Esophagus squamous epithelium (tissue), 5 donors: ENCODE measurements around the gene BTN3A1. TPM values are rescaled to one million over a fixed set of nuclear protein-coding genes. Genes with fewer than 3 reads are reported as not detected.

Experiments
- DNase-seq: peaks from one replicate; lab custom pipeline; 2025; lab: John Stamatoyannopoulos, UW
- H3K27ac ChIP-seq, 4 donors: fragments of 200-600 bp; sonication (generic); one replicate each; pipeline ENCODE4 v1.5.1; 2016 to 2019; ENCODE audit warnings: mild to moderate bottlenecking in 1 of 4
- H3K27me3 ChIP-seq, 4 donors: fragments of 200-600 bp; sonication (generic); 1 replicate in 3 of 4; 2 replicates in 1 of 4; pipeline versions ENCODE4 v1.5.1 to v1.6.0; 2017 to 2021; ENCODE audit warnings: antibody characterized with exemption in 1 of 4
- H3K36me3 ChIP-seq, 3 donors: fragments of 200-600 bp; sonication (generic); one replicate each; pipeline ENCODE4 v1.5.1; 2016 to 2019
- H3K4me1 ChIP-seq, 3 donors: fragments of 200-600 bp; sonication (generic); one replicate each; pipeline ENCODE4 v1.5.1; 2017 to 2019
- H3K4me3 ChIP-seq, 4 donors: fragments of 200-600 bp; sonication (generic); 1 replicate in 3 of 4; 2 replicates in 1 of 4; pipeline ENCODE4 v1.5.1; 2016 to 2019; ENCODE audit warnings: mild to moderate bottlenecking in 2 of 4, moderate library complexity in 1 of 4
- H3K9me3 ChIP-seq, 3 donors: fragments of 200-600 bp; sonication (generic); one replicate each; pipeline ENCODE4 v1.5.1; 2016 to 2019
- POLR2A ChIP-seq, 4 donors: fragments of 450-650 bp; IDR thresholded peaks; one replicate each; pipeline ENCODE4 v1.6.1; 2017; ENCODE audit warnings: antibody characterized with exemption in 4 of 4, mild to moderate bottlenecking in 4 of 4, moderate library complexity in 3 of 4
- WGBS, 2 donors: methylation state at CpG; one replicate each; pipeline ENCODE4 v1.1.5; 2018; 5-methylcytosine and 5-hydroxymethylcytosine counted together
- intact Hi-C: fragments of 100-400 bp; cut with DNase I; formaldehyde crosslinking; loops from one replicate; pipeline ENCODE4 v1.15.0; 2022
- total RNA-seq, 4 donors: library from RNA; depleted of rRNA; stranded (reverse); fragments of >200 nt; gene quantifications; one replicate each; pipeline ENCODE4 v1.1.0, GENCODE V29; 2016
- TF ChIP-seq, protein P1 (sequence below), 6 experiments: fragments of 450-650 bp in 4 of 6; fragments of 200-600 bp in 2 of 6; sonication (generic) in 2 of 6; IDR thresholded peaks; one replicate each; pipeline ENCODE4 v1.5.1; 2016 to 2019; ENCODE audit warnings: antibody characterized with exemption in 6 of 6, mild to moderate bottlenecking in 4 of 6, moderate library complexity in 4 of 6
- donor health status: DM: yes; HTN: yes; CAD: no.

BTN3A1 gene
- total RNA-seq, 4 donors from 2014 or later: 4.2 to 14.4 (median 8.0) TPM

DNA sequence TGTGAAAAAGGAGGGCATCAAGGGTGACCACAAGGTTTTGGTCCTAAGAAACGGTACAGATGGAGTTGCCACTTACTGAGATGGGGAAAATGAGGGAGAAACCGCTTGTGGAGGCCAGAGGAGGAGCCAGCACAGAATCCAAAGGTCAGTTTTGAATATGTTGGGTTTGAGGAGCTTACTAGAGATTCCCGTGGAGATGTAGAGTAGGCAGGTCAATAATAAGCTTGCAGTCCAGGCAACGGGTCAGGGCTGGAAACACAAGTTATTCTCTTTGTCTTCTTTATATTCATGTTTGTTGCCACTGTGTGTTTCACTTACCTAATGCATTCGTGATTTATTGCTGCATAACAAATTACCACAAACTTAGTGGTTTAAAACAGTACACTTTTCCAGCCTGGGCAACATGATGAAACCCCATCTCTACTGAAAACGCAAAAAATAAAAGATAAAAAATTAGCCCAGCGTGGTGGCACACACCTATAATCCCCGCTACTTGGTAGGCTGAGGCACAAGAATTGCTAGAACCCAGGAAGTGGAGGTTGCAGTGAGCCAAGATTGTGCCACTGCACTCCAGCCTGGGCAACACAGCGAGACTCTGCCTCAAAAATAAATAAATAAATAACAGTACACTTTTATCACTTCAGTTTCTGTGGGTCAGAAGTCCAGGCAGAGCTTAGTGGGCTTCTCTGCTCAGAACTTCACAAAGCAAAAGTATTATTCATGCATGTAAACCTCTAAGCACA is 39.8 kb upstream of the BTN3A1 start:
- Histone ChIP-seq H3K27ac (no peak overlapping the region), H3K4me1 (peaks cover 0 to 29% (median 6%) of the 10 kb centered on the region in 3 donors), H3K36me3 (no peaks in the 10 kb centered on the region), H3K9me3 (no peaks in the 10 kb centered on the region), H3K27me3 (no peaks in the 10 kb centered on the region), H3K4me3 (no peak overlapping the region)
- no peak for TF ChIP-seq POLR2A (IDR thresholded peaks at IDR 0.05)
- TF ChIP-seq, protein P1, sequence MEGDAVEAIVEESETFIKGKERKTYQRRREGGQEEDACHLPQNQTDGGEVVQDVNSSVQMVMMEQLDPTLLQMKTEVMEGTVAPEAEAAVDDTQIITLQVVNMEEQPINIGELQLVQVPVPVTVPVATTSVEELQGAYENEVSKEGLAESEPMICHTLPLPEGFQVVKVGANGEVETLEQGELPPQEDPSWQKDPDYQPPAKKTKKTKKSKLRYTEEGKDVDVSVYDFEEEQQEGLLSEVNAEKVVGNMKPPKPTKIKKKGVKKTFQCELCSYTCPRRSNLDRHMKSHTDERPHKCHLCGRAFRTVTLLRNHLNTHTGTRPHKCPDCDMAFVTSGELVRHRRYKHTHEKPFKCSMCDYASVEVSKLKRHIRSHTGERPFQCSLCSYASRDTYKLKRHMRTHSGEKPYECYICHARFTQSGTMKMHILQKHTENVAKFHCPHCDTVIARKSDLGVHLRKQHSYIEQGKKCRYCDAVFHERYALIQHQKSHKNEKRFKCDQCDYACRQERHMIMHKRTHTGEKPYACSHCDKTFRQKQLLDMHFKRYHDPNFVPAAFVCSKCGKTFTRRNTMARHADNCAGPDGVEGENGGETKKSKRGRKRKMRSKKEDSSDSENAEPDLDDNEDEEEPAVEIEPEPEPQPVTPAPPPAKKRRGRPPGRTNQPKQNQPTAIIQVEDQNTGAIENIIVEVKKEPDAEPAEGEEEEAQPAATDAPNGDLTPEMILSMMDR (IDR thresholded peaks at IDR 0.05): no peak
- intact Hi-C loops: no loop called here
- no peak for DNase-seq
- WGBS, 2 donors: 85 to 88% methylated on average over 7 to 9 of the region's 9 CpGs

DNA sequence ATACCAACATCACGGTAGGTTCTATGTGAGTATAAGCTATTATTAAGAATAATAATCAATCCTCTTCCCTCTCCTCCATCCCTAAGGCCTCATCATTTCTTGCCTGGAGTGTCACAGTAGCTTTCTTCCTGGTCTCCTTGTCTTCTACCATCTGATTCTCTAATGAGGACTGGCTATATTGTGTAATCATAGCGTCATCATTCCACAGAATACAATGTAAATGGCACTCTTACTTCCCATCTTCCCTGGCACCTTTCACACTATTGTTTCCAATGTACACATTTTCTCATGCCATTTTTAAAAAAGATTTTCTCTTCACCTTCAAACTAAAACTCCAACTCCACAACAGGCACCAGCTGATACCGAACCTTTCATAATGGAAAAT is 39.2 kb upstream of the BTN3A1 start:
- 85 to 93% methylated on average over 3 of the region's 3 CpGs for WGBS, 2 donors
- intact Hi-C loops: no loop called here
- Histone ChIP-seq H3K4me3 (no peak overlapping the region), H3K9me3 (no peaks in the 10 kb centered on the region), H3K36me3 (no peaks in the 10 kb centered on the region), H3K27me3 (no peaks in the 10 kb centered on the region), H3K27ac (no peak overlapping the region), H3K4me1 (peaks cover 0 to 32% (median 6%) of the 10 kb centered on the region in 3 donors)
- DNase-seq: no peak
- no peak for TF ChIP-seq POLR2A (IDR thresholded peaks at IDR 0.05)
- TF ChIP-seq, protein P1 (IDR thresholded peaks at IDR 0.05): no peak

DNA sequence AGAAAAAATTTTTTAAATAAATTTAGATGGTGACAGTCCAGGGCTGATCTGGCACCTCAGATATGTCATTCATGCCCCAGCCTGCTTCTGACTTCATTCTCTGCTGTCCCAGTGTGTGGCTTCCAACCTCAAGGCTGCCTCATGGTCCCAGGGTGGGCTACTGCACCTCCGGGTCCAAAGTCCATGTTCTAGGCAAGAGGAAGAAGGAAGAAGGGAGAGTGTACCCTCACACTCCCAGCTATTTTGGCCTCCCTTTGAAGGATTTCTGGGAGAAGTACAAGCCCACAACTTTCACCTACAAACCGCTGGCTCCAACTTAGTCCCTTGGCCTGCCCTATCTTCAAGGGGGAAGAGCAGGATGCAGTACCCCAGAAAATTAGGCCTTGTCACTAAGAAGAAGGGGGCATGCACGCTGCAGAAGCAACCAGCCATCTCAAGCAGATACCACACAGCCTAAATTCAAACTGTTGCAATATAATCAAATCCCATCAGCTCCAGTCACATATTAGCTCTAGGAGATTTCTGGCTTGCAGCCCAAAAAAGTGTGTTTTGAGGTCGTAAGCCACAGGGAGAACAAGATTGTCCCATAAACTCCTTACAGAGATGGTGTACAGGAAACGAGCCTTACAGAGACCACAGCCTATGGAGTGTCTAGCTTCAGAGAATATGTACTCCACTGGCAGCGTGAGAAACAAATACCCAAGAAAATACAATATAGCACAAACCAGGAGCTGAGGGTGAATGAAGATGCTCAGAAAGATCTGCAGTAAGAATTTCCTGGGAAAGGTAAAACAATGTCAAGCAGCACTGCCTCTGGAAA is 38.0 kb upstream of the BTN3A1 start:
- peak overlapping the region; percentile 49 to 83 (median 69) for H3K4me3 ChIP-seq
- intact Hi-C loops: no loop called here
- WGBS, 2 donors: 38 to 47% methylated on average over 5 to 6 of the region's 6 CpGs
- H3K4me1 ChIP-seq: peaks cover 0 to 32% (median 6%) of the 10 kb centered on the region in 3 donors
- H3K27me3 ChIP-seq: no peaks in the 10 kb centered on the region
- no peak for DNase-seq
- no peaks in the 10 kb centered on the region for H3K9me3 ChIP-seq
- peak overlapping the region; percentile 87 to 96 (median 94) for H3K27ac ChIP-seq
- H3K36me3 ChIP-seq: peaks cover 0 to 2% (median 2%) of the 10 kb centered on the region in 3 donors
- TF ChIP-seq POLR2A (IDR thresholded peaks at IDR 0.05): no peak
- TF ChIP-seq, protein P1 (IDR thresholded peaks at IDR 0.05): no peak

DNA sequence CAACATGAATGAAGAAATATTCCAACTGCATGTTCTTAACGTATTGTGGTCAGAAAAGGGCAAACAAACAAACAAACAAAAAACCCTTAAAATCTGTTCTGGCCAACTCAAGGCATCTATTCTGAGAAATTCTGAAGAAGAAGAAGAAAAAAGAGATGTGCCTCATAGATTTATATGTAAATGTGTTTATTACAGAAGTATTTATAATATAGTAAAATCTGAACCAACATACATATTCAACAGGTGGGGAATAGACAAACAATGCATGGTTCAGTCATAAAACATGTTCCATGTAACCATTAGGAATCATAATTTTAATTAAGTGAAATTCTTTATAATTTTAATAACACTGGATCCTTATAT is 36.5 kb upstream of the BTN3A1 start:
- Histone ChIP-seq H3K9me3 (no peaks in the 10 kb centered on the region), H3K36me3 (peaks cover 0 to 17% (median 3%) of the 10 kb centered on the region in 3 donors), H3K4me1 (peaks cover 0 to 40% (median 6%) of the 10 kb centered on the region in 3 donors), H3K27me3 (no peaks in the 10 kb centered on the region), H3K27ac (peak overlapping the region; percentile 87 to 96 (median 94)), H3K4me3 (peak overlapping the region; percentile 49 to 83 (median 69))
- 0% methylated on average over 1 of the region's 1 CpG for WGBS, 2 donors
- intact Hi-C loops: no loop called here
- DNase-seq: no peak
- TF ChIP-seq, protein P1 (IDR thresholded peaks at IDR 0.05): no peak
- no peak for TF ChIP-seq POLR2A (IDR thresholded peaks at IDR 0.05)

DNA sequence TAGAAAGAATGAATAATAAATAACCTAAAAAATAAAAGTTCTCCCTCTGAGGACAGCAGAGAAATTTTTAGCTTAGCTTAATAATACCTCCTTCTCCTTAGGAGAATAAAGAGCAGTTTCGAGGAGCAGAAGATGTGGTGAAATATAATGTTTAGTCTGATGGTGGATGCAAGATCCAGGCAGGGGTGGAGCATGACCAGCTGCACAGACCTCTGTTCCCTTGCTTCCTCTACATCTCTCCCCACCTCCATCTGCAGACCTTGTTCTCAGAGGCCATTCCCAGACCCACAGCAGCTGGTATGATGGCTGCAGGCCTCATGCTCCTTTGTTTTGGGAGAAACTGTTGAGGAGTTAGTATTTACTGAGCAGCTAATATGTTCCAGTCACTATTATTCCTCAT is 35.6 kb upstream of the BTN3A1 start:
- H3K27me3 ChIP-seq: no peaks in the 10 kb centered on the region
- intact Hi-C loops: no loop called here
- H3K27ac ChIP-seq: no peak overlapping the region
- 65 to 80% methylated on average over 1 of the region's 1 CpG for WGBS, 2 donors
- peak overlapping the region in 2 of 4 donors; percentile 58 to 83 for H3K4me3 ChIP-seq
- no peaks in the 10 kb centered on the region for H3K9me3 ChIP-seq
- H3K36me3 ChIP-seq: peaks cover 0 to 26% (median 3%) of the 10 kb centered on the region in 3 donors
- DNase-seq: no peak
- no peak for TF ChIP-seq POLR2A (IDR thresholded peaks at IDR 0.05)
- TF ChIP-seq, protein P1 (IDR thresholded peaks at IDR 0.05): no peak
- H3K4me1 ChIP-seq: peaks cover 0 to 40% (median 6%) of the 10 kb centered on the region in 3 donors
